ENCODE data around the gene NKTR.

Gene NKTR

DNA sequence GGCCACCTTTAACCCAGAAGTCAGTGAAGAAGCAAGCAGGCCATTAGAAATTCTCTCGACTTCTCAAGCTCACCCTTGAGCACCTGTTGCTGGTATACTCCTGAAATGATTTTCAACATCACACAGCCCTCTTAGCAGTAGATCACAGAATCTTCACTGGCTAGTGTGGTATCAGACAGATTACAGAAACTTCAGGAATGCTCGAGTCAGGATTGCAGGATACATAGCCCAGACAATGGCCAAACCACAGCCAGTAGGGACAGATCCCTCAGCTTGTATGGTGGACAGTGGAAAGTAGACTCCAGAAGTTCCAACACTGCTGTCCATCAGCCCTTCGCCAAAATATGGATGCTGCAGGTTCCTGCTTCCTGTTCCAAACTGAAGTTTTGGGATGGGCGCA is 80.3 kb downstream of the NKTR start:
- in situ Hi-C loops (cut with MboI; ENCODE audit: low sequenced_read_pairs), result no loop called here

DNA sequence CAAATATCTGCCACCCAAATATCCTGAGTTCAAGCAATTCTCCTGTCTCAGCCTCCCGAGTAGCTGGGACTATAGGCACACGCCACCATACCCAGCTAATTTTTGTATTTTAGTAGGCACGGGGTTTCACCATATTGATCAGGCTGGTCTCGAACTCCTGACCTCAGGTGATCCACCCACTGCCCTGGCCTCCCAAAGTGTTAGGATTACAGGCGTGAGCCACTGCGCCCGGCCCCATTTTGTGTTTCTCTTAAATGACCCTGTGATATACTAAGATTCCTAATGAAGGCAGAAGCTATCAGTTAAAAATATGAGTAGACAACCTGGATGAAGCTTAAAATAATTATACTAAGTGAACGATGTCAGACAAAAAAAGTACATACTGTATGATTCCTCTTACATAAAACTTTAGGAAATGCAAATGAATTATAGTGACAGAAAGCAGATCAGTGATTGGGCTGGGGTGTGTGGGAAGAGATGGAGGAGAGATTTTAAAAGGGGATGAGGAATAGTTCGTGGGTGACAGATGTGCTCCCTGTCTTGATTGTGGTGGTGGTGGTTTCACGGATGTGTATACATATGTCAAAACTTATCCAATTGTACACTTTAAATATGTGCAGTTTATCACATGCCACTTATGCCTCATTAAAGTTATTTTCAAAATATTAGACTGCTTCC is 81.0 kb downstream of the NKTR start:
- in situ Hi-C loops (cut with MboI; ENCODE audit: low sequenced_read_pairs), result no loop called here

DNA sequence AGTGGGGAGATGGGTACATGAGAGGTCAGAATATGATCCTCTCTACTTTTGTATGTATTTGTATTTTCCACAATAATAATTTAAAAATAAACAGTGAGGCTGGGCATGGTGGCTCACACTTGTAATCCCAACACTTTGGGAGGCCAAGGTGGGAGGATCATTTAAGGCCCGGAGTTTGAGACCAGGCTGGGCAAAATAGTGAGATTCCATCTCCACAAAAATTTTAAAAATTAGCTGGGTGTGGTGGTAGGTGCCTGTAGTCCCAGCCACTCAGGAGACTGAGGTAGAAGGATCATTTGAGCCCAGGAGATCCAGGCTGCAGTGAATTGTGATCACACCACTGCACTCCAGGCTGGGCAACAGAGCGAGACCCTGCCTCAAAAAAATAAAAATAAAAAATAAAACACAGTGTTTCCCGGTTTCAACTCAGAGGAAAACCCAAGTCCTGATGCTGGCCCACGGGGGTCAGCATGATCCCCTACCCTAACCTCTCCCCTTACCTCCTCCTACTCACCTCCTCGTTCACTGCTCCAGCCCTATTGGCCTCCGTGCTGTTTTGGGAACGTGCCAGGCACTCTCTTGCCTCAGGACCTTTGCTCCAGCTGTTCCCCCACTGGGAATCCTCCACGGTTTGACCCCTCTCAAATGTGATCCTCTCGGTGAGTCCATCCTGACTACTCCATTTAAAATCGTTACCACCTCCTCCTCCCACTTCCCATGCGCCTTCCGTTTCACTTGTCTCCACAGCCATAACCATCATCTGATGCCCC is 82.0 kb downstream of the NKTR start:
- in situ Hi-C loops (cut with MboI; ENCODE audit: low sequenced_read_pairs), result no loop called here

DNA sequence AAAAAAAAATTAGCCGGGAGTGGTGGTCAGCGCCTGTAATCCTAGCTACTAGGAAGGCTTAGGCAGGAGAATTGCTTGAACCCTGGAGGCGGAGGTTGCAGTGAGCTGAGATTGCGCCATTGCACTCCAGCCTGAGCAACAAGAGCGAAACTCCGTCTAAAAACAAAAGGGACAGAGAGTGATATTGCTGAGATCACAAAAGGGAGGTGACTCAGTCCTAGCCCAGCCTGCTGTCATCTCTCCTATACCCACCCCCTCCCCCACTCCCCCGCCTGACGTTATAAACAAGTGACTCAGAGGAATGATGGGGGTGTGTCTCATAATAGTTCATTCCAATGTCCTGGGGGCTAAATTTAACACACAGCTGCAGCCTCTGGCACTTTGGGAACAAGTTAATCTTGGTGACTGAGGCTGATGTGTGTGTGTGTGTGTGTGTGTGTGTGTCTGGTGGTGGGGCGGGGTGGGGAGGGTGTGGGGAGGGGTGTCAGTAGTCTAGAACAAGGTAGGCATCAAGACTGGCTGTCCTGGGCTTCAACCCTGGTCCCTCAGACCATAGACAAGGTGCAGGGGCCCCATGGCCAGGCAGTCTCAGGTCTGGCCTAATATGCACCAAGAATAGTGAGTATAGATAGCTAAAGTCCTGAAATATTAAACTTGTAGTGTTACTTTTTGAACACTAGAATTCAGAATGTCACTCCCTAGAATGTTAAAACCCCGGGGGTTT is 83.6 kb downstream of the NKTR start:
- in situ Hi-C loops (cut with MboI; ENCODE audit: low sequenced_read_pairs), result no loop called here

DNA sequence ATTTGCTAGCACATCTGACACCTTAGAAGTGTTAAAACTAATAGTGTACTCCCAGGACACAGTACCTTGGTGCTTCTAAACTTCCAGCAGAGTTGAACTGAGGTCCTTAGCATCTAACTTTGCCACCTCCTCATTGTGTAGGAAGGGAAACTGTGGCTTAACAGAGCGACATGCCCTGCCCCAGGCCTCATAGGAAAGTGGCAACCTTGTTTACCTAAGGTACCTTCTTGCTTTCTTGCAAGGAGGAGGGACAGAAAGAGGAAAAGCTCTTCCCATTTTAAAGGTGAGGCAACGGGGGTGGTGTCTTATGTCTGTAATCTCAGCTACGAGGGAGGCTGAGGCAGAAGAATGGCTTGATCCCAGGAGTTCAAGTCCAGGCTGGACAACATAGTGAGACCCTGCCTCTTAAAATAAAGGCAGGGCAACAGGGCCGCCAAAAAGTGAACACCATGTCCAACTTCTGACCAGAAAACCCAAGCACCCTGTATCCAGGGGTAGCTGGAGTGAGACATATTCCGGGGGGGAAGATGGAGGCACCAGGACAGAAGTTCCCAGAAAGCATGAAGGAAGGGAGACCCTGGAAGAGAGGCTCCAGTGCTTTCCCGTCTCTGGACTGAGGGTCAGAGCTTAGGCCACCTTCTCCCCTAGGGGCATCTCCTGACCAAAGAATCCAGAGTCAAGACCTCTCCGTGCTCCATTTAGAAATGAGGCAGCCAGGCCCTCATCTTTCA is 84.3 kb downstream of the NKTR start:
- in situ Hi-C loops (cut with MboI; ENCODE audit: low sequenced_read_pairs), result no loop called here

DNA sequence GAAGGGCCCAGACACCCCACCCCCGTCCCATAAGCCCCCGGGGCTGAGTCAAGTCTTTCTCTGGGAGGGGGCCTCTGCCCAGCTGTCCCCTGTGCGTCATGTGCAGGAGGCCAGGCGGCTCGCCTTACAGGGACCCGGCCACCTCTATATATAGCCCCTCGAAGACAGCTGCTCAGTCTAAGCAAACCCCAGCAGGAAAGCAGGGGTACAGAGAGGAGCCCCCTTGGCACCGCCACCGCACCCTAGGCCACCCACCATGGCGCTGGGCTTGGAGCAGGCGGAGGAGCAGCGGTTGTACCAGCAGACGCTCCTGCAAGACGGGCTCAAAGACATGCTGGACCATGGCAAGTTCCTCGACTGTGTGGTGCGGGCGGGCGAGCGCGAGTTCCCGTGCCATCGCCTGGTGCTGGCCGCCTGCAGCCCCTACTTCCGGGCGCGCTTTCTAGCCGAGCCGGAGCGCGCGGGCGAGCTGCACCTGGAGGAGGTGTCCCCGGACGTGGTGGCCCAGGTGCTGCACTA is 84.9 kb downstream of the NKTR start, which contains the start of gene KLHL40:
TSS of gene KLHL40 (plus strand) at position 175 of the 519 bp plus-strand sequence. CDS start at position 257, 82 bp downstream.
- in situ Hi-C loops (cut with MboI; ENCODE audit: low sequenced_read_pairs), result no loop called here

DNA sequence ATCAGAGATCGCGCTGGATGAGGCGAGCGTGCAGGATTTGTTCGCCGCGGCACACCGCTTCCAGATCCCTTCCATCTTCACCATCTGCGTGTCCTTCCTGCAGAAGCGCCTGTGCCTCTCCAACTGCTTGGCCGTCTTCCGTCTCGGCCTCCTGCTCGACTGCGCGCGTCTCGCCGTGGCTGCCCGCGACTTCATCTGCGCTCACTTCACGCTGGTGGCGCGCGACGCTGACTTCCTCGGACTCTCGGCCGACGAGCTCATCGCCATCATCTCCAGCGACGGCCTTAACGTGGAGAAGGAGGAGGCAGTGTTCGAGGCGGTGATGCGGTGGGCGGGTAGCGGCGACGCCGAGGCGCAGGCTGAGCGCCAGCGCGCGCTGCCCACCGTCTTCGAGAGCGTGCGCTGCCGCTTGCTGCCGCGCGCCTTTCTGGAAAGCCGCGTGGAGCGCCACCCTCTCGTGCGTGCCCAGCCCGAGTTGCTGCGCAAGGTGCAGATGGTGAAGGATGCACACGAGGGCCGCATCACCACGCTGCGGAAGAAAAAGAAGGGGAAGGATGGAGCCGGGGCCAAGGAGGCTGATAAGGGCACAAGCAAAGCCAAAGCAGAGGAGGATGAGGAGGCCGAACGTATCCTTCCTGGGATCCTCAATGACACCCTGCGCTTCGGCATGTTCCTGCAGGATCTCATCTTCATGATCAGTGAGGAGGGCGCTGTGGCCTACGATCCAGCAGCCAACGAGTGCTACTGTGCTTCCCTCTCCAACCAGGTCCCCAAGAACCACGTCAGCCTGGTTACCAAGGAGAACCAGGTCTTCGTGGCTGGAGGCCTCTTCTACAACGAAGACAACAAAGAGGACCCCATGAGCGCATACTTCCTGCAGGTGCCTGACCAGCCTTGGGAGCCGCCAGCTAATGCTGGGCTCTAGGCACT is 85.7 kb downstream of the NKTR start:
- in situ Hi-C loops (cut with MboI; ENCODE audit: low sequenced_read_pairs), result no loop called here

DNA sequence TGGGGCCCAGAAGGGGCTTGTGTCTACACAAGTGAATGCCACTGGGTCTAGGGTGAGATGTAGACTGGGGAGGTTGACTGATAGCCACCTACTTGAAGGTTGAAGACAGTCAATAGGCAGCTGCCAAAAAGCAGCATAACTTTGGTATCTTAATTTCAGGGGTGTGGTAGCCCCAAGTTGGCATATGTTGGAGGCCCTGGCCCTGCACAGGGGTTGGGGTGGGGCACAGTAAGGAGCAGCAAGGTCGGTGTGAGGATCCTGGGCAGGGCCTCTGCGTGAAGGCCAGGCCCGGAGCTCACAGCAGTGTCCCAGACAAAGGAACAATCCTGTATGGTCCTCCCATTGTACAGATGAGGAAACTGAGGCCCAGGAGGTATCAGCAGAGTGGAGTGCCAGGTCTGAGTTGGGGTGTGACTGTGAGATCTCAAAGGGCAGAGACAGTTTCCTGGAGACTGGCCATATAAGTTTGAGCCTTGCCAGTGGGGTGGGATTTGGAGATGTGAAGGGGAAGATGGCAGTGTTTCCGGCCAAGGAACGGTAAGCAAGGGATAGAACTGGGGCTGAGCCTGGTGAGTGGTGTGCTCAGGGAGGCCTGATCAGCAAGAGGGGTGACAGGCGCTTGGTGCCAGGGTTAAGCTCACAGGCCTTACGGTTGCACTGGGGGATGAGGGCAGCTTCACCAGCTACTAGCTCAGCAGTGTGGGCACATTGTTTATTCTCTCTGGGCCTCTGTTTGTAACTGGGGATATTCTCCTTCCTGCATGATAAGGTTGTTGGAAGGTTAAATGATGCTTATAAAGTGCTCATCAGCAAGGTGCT is 86.6 kb downstream of the NKTR start:
- in situ Hi-C loops (cut with MboI; ENCODE audit: low sequenced_read_pairs), result no loop called here

DNA sequence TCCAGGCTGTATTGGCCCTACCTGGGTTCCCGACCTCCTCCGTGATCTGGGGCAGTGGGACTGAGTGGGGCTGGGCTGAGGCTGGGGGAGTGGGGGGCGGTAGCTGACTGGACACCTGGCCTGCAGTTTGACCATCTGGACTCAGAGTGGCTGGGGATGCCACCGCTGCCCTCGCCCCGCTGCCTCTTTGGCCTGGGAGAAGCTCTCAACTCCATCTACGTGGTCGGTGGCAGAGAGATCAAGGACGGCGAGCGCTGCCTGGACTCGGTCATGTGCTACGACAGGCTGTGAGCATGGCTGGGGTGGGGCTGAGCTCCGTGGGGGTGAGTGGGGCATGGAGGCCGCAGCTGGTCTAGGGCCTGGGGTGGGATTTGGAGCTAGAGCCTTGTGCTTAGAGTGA is 87.5 kb downstream of the NKTR start:
- in situ Hi-C loops (cut with MboI; ENCODE audit: low sequenced_read_pairs), result no loop called here

DNA sequence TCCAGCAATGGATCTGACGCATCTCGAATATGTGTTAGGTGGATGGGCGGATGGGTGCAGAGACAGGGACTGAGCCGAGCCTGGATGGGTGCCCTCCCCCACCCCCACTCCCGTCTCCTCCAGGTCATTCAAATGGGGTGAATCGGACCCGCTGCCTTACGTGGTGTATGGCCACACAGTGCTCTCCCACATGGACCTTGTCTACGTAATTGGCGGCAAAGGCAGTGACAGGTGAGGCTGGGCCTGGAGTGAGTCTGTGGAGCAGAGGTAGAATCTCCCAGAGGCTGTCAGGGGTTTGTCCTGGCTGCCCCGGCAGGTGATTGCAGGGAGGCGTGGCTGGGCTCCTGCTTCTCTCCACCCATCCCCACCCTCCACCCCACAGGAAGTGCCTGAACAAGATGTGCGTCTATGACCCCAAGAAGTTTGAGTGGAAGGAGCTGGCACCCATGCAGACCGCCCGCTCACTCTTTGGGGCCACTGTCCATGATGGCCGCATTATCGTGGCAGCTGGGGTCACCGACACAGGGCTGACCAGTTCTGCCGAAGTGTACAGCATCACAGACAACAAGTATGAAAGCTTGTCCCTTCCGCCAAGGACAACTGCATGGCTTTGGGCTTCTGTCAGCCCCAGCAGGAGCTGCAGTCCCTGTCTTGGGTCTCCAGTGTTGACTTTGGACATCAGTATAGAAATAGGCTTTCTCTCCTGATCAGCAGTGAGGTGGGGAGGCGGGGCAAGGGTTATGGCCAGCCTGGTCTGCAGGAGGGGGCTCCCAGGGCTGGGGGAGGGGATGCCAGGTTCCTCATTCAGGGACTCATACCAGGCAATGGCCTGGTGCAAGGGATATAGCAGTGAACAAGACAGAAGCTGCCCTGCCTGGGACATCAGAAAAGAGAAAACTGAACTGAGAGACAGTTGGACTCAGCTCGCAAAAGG is 88.3 kb downstream of the NKTR start:
- in situ Hi-C loops (cut with MboI; ENCODE audit: low sequenced_read_pairs), result no loop called here

DNA sequence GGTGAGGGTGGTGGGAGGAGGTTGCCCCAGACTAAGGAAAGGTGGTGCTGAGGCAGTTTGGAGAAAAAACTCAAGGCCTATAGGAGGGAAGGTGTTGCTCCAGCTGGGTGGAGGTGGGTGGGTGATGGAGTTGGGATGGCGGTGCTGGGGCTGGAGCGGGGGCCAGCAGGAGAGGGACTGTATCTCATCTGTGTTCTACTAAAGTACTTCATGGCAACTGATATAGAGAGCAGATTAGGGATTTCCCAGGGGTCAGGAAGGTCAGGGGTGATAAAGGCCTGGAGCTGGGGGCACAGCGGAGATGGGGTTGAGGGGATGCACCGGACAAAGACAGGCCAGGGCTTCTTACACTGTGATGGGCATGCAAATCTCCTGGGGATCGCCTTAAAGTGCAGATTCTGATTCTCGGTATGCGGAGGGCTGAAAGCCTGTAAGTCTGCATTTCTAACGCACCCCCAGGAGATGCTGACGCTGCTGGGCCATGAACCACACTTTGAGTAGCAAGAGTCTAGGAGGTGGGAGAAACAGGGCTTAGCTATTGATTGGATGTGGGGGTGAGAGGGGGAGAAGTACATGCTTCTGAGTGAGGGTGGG is 89.0 kb downstream of the NKTR start:
- in situ Hi-C loops (cut with MboI; ENCODE audit: low sequenced_read_pairs), result no loop called here

DNA sequence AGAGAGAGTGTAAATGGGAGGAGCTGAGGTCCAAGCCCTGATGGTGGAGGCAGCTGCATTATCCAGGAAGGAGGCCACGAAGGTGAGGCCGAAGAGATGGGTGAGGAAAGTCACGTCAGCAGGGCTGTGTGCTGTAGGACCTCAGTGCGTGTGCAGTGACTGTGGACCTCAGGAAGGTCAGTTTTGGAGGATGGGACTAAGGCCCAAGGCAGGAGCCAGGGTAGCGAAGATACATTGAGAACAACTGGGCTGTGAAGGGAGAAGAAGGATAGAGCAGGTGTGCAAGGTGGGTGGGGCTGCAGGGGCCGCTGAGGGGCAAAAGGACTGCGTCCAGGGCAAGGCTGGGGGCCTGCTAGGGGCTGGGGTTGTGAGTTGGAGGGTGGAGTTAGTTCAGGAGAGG is 89.7 kb downstream of the NKTR start:
- in situ Hi-C loops (cut with MboI; ENCODE audit: low sequenced_read_pairs), result no loop called here

DNA sequence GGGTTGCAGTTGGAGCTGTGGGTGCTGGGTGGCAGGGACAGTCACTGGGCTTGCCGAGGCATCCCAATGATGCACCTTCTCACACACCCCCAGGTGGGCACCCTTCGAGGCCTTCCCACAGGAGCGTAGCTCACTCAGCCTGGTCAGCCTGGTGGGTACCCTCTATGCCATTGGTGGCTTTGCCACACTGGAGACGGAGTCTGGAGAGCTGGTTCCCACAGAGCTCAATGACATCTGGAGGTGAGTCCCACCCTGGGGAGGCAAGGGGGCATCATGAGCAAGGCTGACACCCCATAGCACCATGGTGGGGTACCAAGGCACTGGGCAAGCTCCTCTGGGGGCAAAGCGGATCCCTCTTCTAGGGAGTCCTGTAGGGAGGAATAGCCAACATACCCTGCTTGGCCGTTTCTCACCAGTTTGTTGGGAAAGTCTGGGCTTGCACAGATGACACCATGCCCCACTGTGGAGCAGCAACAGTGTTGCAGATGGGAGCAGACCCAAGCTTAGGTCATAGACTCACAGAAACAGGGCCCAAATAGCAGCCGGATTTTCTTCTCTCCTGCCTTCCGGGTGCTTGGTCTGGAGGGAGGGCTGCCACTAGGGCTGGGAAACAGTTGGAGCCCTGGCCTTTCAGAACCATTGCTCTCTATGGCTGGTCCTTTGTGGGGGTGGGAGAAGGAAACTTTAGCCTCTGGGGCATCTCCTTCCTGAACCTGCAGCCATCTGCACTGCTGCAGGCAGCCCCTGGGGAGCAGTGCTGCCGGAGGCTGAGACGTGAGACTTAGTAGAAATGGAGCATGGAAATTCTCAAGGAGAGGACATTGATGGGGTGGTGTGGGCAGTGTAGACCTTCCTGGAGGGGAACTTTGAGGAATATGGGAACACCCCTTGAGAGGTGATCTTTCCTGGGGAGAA is 90.5 kb downstream of the NKTR start:
- in situ Hi-C loops (cut with MboI; ENCODE audit: low sequenced_read_pairs), result no loop called here

DNA sequence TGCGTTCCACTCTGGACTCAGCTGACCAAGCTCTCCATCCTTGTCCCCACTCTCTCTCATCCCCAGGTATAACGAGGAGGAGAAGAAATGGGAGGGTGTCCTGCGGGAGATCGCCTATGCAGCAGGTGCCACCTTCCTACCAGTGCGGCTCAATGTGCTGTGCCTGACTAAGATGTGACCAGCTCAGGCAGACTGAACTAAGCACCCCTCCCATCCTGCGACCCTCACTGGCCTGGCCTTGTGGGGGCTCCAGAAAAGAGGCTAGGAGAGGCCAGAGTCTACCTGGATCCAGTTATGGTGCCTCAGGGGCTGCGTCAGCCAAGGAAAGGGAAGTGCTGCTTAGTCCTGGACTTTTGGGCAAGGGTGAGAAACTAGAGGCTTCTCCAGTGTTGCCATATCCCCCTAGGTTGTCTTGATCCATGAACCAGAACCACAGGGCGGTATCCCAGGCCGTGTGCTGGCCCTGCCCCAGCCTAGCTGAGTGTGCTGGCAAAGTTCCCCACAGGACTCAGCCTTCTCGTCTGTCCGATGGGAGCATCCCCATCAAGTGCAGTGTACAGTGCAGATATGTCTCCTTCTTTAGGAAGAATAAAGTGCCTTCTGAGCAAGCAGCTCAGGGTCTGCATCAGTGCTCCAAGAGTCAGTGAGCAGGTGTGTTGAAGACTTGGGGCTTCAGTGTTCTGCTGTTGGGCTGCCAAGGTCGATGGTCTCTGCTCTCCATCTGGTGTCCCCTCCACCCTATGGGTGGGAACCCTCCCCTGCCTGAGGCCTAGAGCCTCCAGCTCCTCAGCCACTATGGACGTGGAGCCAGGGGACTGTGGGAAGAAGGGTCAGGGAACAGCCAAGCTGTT is 91.6 kb downstream of the NKTR start:
- in situ Hi-C loops (cut with MboI; ENCODE audit: low sequenced_read_pairs), result no loop called here

DNA sequence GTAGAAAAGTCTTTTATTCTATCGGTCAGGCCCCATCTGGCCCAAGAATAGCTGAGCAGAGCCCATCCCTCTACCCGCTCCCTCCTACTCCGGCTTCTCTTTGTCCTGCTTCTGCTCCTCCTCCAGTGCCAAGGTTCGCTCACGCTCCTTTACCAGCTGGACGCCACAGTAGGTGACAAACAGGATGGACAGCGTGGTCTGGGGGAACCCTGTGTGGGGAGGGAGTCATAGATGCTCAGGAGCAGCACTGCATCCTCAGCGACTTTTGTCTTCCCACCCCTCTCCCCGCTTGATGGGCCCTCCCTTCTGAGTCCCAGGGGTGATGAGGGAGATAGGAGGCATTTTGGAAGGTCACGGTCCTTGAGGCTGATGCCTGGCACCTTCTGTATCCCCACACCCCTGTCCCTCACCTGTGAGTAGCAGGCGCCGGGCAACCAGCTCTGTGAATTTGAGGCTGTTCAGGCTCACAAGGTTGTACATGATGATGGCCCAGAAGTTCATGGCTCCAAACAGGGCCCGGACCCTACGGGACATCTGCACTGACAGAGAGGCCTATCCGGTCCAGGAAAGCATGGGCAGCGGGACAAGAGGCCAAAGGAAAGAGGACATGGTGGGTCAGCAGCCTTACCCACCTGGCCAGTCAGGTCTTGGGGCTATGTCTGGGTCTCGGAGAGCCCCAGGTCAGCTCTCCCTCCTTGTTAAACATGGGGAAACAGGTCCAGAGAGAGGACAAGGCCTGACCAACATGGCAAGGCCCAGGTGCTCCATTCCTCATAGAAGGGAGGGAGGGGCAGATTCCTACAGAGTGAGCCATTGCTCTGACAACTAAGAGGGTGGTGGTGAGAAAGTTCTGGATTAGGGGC is 92.4 kb downstream of the NKTR start:
- in situ Hi-C loops (cut with MboI; ENCODE audit: low sequenced_read_pairs), result no loop called here
